Gastroesophageal sphincter (tissue), 4 donors: ENCODE data around the gene VEGFD. TPM values are rescaled to one million over a fixed set of nuclear protein-coding genes. Genes with fewer than 3 reads are reported as not detected.

Experiments
- ATAC-seq: fragments of 150-250 bp; one replicate; pipeline ENCODE4 v1.9.1; 2016; ENCODE audit warnings: mild to moderate bottlenecking, moderate library complexity
- H3K27ac ChIP-seq, 4 donors: fragments of 200-600 bp; sonication (generic) in 3 of 4; 1 replicate in 3 of 4; 2 replicates in 1 of 4; pipeline ENCODE4 v1.5.1; 2016 to 2019
- H3K27me3 ChIP-seq: fragments of 200-600 bp; sonication (generic); one replicate; pipeline ENCODE4 v1.5.1; 2019
- H3K36me3 ChIP-seq, 2 donors: fragments of 200-600 bp; sonication (generic); one replicate each; pipeline ENCODE4 v1.5.1; 2019; ENCODE audit warnings: control low read depth in 1 of 2
- H3K4me1 ChIP-seq, 3 donors: fragments of 200-600 bp; sonication (generic); 1 replicate in 2 of 3; 2 replicates in 1 of 3; pipeline ENCODE4 v1.5.1; 2016 to 2019; ENCODE audit warnings: control low read depth in 2 of 3
- H3K4me3 ChIP-seq, 2 donors: fragments of 200-600 bp; sonication (generic); one replicate each; pipeline ENCODE4 v1.5.1; 2019; ENCODE audit warnings: mild to moderate bottlenecking in 1 of 2, moderate library complexity in 1 of 2
- H3K9me3 ChIP-seq, 3 donors: fragments of 200-600 bp; sonication (generic); one replicate each; pipeline ENCODE4 v1.5.1; 2017 to 2019; ENCODE audit warnings: control low read depth in 2 of 3
- EP300 ChIP-seq: sonication (generic); formaldehyde crosslinking; IDR thresholded peaks from one replicate; pipeline ENCODE4 v1.6.1; 2017; ENCODE audit warnings: antibody characterized with exemption, mild to moderate bottlenecking
- POLR2A ChIP-seq, 2 donors: fragments of 450-650 bp; IDR thresholded peaks; one replicate each; pipeline ENCODE4 v1.6.1; 2017; ENCODE audit warnings: antibody characterized with exemption in 2 of 2, mild to moderate bottlenecking in 2 of 2, moderate library complexity in 1 of 2
- POLR2AphosphoS5 ChIP-seq: sonication (generic); formaldehyde crosslinking; IDR thresholded peaks from one replicate; pipeline ENCODE4 v1.6.1; 2017; ENCODE audit warnings: antibody characterized with exemption
- WGBS, 2 donors: methylation state at CpG; one replicate each; pipeline ENCODE4 v1.1.5; 2018; ENCODE audit warnings: low coverage in 1 of 2; 5-methylcytosine and 5-hydroxymethylcytosine counted together
- total RNA-seq, 4 donors: library from RNA; depleted of rRNA; stranded (reverse); fragments of >200 nt; gene quantifications; one replicate each; pipeline ENCODE4 v1.1.0, GENCODE V29; 2016
- TF ChIP-seq, protein P1 (sequence below), 4 experiments: fragments of 200-600 bp in 2 of 4; fragments of 450-650 bp in 2 of 4; sonication (generic) in 1 of 4; IDR thresholded peaks; one replicate each; pipeline ENCODE4 v1.5.1; 2017 to 2019; ENCODE audit warnings: antibody characterized with exemption in 4 of 4, mild to moderate bottlenecking in 2 of 4, moderate library complexity in 2 of 4

Gene VEGFD
- total RNA-seq, 4 donors from 2014 or later: 3.2 to 8.6 (median 5.3) TPM

DNA sequence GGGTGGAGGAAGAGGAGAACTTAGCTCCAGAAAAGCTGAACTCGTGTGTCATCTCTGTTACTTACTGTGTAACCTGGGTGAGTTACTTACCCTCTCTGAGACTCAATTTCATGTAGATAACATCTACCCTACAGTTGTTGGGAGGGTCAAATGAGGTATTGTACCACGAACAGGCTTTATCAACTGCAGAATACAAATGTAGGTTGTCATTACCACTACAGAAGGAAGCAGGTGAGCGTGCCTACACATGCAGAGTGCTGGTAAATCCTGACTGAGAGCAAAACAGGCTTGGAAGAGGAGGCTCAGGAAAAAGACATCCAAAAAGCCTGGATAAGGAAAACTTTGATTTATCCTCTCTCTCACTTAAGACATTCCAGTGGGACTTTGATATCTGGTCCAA lies 56.1 kb downstream of the VEGFD start:
- Histone ChIP-seq H3K27ac (no peak overlapping the region), H3K4me3 (no peak overlapping the region), H3K36me3 (peaks cover 0 to 38% of the 10 kb centered on the region in 2 donors), H3K9me3 (no peaks in the 10 kb centered on the region), H3K4me1 (no peaks in the 10 kb centered on the region), H3K27me3 (no peaks in the 10 kb centered on the region)
- no peak for ATAC-seq
- 70 to 88% methylated on average over 1 to 3 of the region's 3 CpGs for WGBS, 2 donors
- TF ChIP-seq, protein P1, sequence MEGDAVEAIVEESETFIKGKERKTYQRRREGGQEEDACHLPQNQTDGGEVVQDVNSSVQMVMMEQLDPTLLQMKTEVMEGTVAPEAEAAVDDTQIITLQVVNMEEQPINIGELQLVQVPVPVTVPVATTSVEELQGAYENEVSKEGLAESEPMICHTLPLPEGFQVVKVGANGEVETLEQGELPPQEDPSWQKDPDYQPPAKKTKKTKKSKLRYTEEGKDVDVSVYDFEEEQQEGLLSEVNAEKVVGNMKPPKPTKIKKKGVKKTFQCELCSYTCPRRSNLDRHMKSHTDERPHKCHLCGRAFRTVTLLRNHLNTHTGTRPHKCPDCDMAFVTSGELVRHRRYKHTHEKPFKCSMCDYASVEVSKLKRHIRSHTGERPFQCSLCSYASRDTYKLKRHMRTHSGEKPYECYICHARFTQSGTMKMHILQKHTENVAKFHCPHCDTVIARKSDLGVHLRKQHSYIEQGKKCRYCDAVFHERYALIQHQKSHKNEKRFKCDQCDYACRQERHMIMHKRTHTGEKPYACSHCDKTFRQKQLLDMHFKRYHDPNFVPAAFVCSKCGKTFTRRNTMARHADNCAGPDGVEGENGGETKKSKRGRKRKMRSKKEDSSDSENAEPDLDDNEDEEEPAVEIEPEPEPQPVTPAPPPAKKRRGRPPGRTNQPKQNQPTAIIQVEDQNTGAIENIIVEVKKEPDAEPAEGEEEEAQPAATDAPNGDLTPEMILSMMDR (IDR thresholded peaks at IDR 0.05): no peak
- TF ChIP-seq POLR2A (IDR thresholded peaks at IDR 0.05) (no peak), EP300 (no peak), POLR2AphosphoS5 (no peak)

DNA sequence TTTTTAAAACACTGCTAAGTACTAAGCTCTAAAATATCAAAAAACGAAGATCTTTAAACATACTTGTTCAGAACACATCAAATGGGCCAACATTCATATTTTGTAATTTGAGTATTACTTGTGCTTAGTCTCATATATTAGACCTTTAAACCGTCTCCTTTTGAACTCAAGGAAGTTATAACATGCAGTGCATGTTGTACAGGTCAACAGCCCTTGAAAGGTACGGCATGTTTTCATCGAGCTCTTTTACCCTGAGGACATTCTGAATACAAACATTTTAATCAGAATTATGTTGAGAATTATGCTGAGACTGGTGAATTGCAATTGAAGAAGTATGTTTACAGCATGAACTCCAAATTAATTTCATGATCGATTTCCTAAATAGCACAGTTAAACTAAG lies 61.7 kb downstream of the VEGFD start:
- H3K27me3 ChIP-seq: no peaks in the 10 kb centered on the region
- peaks cover 0 to 46% of the 10 kb centered on the region in 2 donors for H3K36me3 ChIP-seq
- no peaks in the 10 kb centered on the region for H3K4me1 ChIP-seq
- TF ChIP-seq POLR2A (IDR thresholded peaks at IDR 0.05): no peak
- TF ChIP-seq, protein P1 (IDR thresholded peaks at IDR 0.05): no peak
- no peak for TF ChIP-seq EP300
- TF ChIP-seq POLR2AphosphoS5: no peak
- H3K4me3 ChIP-seq: no peak overlapping the region
- H3K27ac ChIP-seq: no peak overlapping the region
- H3K9me3 ChIP-seq: no peaks in the 10 kb centered on the region
- 64 to 92% methylated on average over 5 of the region's 5 CpGs for WGBS, 2 donors
- ATAC-seq: no peak

DNA sequence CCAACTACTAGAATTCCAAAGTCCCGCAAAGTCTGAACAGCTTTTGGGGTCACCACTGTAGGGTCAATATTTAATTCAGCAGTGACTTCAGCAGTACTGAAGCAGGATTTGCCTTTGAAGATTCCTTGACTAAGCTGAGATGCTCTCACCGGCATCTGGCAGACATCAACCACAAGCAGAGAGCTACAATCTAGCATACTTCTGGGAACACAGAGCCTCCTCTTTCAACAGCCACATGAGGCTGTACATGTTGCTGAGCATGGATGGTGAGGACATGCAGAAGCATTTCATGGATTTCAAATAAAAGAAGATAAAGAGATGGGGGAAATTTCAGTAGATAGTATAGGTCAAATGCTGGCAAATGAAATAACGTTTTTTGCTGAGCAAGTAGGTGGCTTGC lies 62.1 kb downstream of the VEGFD start:
- peaks cover 0 to 46% of the 10 kb centered on the region in 2 donors for H3K36me3 ChIP-seq
- no peak overlapping the region for H3K27ac ChIP-seq
- no peaks in the 10 kb centered on the region for H3K9me3 ChIP-seq
- no peak for ATAC-seq
- WGBS, 2 donors: 49 to 69% methylated on average over 1 to 2 of the region's 3 CpGs
- no peak for TF ChIP-seq POLR2A (IDR thresholded peaks at IDR 0.05)
- TF ChIP-seq, protein P1 (IDR thresholded peaks at IDR 0.05): no peak
- TF ChIP-seq EP300: no peak
- no peaks in the 10 kb centered on the region for H3K4me1 ChIP-seq
- H3K27me3 ChIP-seq: no peaks in the 10 kb centered on the region
- no peak overlapping the region for H3K4me3 ChIP-seq

DNA sequence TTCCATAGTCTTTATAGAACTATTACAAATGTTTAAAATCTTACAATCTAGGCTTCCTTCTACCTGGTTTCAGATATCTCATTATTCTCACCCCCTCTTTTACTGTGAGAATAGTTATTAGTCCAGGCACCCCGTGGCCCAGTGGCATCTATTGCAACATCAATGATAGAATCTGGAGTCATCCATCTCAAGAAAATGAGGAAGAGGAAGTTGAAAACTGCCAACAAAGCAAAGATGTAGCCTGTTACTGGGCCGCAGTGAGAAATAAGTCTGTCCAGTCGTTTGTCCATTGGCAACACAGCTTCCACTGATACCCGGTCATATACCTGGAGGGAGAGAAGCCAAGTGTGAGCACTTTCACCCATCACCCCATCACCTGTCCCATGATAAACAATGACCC lies 62.8 kb downstream of the VEGFD start:
- Histone ChIP-seq H3K4me1 (no peaks in the 10 kb centered on the region), H3K27me3 (no peaks in the 10 kb centered on the region), H3K9me3 (no peaks in the 10 kb centered on the region), H3K27ac (no peak overlapping the region), H3K4me3 (no peak overlapping the region), H3K36me3 (peaks cover 0 to 46% of the 10 kb centered on the region in 2 donors)
- no peak for ATAC-seq
- TF ChIP-seq POLR2AphosphoS5: no peak
- TF ChIP-seq POLR2A (IDR thresholded peaks at IDR 0.05): no peak
- 88% methylated on average over 4 of the region's 4 CpGs; no CpG with 5 or more reads in 1 of the 2 donors for WGBS, 2 donors

DNA sequence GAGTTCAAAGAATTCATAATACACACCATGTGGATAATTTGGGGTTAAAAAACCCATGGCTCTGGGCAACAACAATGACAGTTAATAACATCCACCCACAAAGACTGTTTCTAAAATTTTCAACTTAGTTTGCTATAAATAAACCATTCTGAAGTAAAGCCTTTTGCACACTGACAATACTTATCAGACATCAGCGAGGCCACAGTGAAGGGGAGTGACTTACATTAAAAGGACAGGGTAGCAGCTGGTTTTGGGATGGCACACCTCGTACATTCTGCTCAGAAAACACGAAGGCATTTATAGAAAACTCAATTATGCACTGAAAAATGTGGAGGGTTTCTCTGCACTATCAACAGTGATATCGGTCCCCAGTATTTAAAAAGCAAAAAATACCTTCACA lies 63.9 kb downstream of the VEGFD start:
- no peak for ATAC-seq
- Histone ChIP-seq H3K4me3 (no peak overlapping the region), H3K36me3 (peaks cover 0 to 46% of the 10 kb centered on the region in 2 donors), H3K27me3 (no peaks in the 10 kb centered on the region), H3K4me1 (no peaks in the 10 kb centered on the region), H3K27ac (no peak overlapping the region), H3K9me3 (no peaks in the 10 kb centered on the region)
- 75 to 78% methylated on average over 4 of the region's 4 CpGs for WGBS, 2 donors
- TF ChIP-seq POLR2AphosphoS5 (no peak), EP300 (no peak), POLR2A (IDR thresholded peaks at IDR 0.05) (no peak)
- TF ChIP-seq, protein P1 (IDR thresholded peaks at IDR 0.05): no peak
